Nucleus accumbens (tissue), 56 donors: ENCODE measurements around the gene EML4.
"Not testable (repeated sequence)": the region's sequence is repeated elsewhere in the genome, so short reads cannot be mapped to it uniquely, and the experiment has no call there.

Experiments
- DNase-seq, 56 donors: peaks; one replicate each; lab custom pipeline; 2025; lab: John Stamatoyannopoulos, UW

Gene EML4

DNA sequence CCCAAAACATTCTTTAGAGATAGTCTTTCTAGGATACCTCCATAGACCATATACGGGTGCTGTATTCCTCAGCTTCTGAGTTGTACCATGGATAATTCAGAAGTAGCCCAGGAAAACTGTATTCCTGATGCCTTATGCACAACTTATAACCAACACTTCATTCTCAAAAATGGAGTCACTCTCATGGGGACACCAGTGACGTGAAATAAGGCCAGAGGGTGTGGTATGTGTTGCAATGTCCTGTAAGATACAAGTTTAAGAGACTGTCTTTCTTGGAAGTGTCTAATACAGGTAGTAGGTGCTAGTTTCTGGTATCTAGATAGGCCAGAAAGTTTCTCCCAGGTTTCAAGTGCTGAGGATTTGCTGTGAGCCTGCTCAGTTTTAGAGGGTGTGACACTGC lies 155.8 kb downstream of the EML4 start:
- DNase-seq, result no peak

DNA sequence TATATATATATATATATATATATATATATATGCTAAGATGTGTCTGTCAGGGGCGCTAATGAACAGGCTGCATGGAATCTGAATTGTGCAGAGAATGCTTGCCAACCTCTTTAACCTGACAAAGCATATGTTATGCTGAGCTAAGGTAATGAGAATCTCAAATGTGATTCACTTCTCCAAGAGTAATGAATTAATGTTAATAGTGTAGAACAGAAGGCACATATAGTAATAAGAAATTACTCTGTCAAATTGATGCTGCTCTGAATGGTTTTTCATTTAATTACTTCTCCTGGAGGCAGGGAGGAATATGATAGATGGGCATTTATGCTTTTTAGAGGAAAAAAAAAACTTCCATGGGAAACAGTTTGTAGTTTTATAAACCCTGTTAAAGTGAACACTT lies 156.5 kb downstream of the EML4 start:
- no peak for DNase-seq

DNA sequence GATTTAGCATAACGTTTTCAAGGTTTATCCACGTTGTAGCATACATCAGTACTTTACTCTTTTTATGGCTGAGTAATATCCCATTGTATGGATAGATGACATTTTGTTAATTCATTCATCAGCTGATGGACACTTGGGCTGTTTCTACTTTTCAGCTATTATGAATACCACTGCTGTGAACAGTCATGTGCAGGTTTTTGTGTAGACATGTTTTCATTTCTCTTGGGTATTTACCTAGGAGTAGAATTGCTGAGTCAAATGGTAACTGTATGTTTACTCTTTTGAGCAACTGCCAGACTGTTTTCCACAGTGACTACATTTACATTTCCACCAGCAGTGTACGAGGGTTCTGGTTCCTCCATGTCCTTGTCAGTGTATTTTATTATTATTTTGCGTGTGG lies 158.0 kb downstream of the EML4 start:
- DNase-seq, result no peak

DNA sequence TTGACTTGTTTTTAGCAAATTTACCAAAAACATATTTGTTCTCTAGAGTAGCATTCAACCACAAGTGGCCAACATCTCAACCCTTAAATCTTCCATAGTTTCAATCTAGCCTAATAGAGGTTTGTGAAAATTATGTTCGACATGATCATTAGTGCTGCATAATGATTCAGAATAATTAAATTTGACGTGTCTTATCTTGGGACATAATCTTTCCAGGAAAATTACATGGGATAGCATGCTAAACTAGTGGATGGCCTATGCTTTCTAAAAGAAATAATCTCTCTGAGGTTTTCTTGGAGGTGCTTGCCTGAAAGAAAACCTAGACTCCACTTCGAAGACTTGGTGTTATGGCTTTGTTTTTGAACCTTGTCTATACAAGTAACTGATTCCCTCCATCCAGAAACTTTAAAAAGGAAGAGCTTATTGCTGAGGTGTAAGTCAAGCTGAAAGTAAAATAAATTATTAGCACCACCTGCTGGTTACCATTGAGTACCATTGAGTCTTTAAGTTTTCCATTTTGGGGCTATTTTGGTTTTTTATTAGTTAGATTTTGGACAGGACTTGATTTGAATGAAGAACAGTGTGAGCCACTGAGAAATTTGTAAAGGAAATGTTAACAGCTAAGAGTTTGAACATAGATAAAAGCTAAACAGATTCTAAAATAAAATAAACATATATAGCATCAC lies 159.1 kb downstream of the EML4 start:
- no peak for DNase-seq

DNA sequence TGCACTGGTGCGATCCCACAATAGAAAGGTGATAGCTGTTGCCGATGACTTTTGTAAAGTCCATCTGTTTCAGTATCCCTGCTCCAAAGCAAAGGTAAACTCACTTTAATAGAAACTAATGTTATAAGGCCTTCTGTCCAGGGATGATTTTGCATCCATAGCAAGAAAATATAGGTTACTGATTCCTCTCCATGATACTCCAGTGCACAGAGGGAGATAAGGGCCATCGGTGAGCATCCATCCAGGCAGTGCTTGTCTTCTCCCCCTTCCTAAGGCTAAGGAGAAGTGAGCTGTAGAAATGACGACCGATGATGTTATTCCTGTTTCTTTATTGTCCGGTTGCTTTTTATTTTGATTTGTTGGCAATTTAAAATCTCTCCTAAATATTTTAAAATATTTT lies 159.8 kb downstream of the EML4 start:
- DNase-seq, result no peak

DNA sequence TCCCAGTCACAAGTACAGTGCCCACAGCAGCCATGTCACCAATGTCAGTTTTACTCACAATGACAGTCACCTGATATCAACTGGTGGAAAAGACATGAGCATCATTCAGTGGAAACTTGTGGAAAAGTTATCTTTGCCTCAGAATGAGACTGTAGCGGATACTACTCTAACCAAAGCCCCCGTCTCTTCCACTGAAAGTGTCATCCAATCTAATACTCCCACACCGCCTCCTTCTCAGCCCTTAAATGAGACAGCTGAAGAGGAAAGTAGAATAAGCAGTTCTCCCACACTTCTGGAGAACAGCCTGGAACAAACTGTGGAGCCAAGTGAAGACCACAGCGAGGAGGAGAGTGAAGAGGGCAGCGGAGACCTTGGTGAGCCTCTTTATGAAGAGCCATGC lies 160.6 kb downstream of the EML4 start:
- DNase-seq, result no peak

DNA sequence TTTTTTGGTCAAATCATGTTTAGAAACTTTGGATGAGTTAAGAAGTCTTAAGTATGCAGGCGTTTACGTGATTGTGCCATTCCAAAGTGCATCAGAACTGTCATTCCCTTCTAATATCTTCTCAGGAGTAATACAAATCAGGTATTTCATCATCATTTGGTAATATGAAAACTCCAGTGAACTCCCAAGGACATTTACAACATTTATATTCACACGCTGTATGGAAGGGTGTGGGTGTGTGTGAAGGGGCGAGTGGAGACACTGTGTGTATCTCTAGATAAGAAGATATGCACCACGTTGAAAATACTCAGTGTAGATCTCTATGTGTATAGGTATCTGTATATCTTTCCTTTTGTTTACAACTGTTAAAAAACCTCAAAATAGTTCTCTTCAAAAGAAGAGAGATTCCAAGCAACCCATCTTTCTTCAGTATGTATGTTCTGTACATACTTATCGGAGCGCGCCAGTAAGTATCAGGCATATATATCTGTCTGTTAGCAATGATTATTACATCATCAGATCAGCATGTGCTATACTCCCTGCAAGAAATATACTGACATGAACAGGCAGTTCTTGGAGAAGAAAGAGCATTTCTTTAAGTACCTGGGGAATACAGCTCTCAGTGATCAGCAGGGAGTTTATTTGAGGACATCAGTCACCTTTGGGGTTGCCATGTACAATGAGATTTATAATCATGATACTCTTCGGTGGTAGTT lies 162.6 kb downstream of the EML4 start:
- no peak for DNase-seq

DNA sequence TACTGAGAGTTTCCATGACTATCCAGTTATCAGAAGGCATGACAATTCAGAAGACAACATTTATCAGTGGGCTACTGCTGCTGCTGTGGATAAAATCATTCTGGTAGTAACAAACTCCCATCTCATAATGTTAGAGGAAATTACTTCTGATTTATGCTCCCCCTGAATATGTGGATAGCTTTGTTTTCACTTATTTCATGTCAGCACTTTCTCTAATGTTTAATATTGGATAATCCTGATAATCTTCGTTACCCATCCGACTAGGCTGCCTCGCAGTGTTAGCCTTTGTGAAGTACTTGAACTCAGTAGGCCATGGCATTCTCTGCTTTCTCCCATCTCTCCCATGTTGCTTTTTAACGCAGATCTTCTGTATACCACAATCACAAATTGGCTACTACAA lies 163.4 kb downstream of the EML4 start:
- no peak for DNase-seq

DNA sequence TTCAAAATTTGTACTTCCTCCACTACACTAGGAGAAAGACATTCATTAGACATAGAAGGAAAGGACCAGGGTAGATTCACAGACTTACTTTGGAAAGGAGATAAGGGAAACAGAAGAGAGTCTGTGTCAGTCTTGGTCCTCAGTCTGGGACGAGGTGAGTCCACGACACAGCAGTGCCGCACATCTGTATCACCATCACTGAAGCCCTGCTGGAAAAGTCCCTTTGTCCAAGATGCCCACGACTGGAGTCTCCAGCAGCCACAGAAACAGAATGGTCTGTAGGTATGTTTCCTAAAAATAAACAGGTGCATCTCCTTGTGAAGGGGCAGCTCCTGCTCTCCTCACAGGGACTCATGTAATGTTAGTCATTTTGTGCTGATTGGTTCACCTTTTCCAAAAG lies 164.4 kb downstream of the EML4 start:
- DNase-seq, result no peak

DNA sequence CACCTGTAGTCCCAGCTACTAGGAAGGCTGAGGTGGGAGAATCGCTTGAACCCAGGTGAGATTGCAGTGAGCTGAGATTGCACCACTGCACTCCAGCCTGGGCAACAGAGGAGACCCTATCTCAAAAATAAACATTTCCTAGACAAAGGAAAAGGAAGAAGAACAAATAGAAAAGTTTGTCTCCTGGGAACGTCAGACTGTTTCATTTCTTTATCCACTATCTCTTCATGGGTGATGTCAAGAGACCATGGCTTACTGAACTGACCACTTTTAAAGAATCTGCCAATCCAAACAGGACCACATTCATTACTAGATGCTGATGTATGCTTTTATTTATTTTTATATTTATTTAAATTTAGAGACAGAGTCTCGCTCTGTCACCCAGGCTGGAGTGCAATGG lies 165.1 kb downstream of the EML4 start:
- DNase-seq, result no peak

DNA sequence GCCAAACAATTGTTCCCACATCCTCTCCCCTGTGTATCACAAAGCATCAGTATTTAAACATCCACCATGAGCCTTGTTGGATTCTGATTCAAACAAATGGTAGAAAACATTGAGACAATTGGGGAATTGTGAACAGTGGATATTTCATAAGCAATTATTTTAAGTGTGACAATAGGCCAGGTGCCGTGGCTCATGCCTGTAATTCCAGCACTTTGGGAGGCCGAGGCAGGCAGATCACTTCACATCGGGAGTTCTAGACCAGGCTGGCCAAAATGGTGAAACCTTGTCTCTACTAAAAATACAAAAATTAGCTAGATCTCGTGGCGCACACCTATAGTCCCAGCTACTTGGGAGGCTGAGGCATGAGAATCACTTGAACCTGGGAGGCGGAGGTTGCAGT lies 165.7 kb downstream of the EML4 start:
- not testable (repeated sequence) for DNase-seq

DNA sequence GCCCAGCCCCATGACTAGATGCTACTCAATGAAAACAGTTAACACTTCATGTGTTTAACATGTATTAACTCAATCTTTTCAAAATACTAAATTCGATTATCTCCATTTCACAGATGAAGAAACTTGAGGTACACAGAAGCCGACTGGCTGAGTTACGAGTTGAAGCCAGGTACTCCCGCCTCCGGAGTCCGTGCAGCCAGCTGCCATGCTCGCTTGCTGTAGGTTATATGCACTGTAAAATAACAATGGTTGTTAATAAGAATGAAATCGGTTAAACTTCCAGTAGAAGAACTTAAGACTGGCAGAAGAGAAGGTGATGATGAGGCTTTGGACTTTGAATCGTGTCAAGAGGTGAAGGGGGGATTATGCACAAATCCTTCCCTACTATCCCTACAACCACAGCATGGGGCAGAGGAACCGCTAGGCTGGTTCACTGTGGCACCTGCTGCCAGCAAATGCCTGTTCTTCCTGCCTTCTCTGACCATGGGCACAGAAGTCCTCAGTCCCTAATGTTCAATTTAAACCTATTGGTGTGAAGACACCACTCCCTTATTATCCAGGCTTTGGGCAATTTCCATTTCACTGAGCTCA lies 166.5 kb downstream of the EML4 start:
- DNase-seq, result no peak

DNA sequence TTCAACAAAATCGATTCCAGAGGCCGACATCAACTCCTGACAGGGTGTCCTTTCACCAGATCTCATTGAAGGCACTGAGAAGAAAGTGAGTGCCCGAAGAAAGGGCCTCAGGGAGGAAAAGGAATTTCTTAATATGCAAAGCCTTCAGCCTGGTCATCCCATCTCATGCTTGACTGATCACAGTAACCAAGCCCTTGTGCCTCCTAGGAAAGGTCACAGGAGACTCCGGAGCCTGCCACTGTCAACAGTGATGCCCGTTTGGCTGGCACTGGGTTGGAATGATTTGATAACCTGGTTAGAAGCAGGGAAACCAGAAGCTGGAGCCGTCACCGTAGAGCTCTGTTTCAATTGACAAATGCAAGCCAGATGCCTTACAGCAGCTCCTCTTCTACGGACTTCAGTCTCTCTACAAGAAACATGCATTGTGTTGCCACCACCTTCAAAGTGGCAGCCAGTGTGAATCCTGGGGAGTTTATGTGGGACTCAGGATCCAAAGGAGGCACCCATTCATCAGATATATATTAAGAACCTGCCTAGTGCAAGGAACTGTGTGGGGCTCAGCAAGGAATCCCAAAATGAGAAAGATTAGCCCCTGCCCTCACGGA lies 167.3 kb downstream of the EML4 start:
- no peak for DNase-seq

DNA sequence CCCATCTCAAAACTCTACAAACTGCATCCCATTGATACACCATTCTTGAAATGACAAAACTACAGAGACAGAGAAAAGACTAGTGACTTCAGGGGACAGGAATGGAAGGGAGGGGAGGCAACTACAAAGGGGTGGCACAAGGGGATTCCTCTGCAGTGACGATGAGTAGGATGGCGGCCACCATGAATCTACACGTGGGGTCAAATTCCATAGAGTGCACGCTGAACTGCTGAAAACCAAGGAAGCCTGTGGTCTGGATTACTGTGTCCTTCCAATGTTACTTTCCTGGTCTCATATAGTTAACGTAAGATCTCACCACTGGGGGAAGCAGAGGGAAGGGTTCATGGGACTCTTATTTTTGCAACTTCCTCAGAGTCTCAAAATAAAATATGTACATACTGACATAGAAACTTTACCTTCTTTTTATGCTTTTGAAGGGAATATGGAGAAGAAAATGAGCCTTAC lies 168.2 kb downstream of the EML4 start:
- no peak for DNase-seq

DNA sequence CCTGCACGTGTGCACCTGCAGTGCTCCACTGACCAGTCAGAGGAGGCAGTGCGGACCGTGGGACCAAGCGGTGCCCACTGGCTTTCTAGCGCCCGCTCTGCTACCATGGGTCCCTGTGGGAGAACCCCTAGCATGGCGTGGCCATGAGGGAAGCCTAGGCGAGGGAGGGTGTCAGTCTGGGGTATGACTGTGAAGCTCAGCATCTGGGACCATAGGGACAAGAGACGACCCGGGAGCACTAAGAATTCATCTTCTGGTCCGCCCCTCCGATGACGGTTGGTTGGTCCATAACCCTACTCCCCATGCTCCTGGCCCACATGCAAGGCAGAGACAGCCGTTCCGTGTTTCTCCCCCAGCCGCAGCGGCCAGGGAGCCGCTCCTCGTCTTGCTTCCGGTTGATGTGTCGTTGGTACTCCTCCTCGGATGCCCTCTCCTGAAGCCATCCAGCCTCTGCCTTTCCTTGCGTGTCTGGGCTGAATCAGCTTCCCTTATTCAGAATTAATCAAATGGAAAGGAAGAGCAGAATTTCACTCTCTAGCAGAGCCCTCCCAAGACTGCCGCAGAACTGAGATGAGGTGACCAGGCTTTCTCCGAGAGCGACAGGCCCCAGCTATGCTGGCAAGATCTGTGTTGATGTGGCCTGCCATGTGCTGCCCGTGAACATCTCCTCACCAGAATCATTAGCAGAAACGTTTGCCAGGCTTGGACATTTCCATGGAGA lies 168.9 kb downstream of the EML4 start:
- DNase-seq, result no peak

DNA sequence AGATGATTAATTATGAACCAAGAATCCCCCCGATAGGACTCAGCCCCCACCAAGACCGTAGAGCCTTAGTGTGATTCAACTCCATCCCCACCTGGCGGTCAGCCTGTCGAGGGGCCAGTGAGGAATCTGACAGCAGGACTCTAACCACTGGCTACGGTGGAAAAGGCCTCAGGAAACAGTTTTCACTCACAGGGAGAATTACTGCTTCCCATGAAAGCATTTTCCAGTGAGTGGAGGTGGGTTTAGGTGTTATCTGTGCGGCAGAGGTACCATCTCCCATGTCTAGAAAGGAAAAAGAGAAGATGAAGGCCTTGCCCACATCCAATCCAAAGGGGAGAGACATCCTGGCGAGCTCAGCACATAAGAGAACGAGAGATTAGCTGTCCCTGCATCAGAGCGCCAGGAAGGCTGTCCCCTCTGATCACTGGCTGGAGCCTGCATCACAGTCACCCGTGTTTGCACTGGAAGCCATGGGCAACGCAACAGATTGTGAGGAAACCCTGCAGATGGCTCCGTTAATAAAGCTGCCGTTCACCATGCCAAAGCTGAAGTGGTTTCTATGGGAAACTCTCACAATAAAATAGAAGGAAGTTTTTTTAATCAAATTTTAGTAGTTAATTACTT lies 169.5 kb downstream of the EML4 start:
- DNase-seq, result peak in 4 of 56 donors; percentile 16 to 37 (median 22)

DNA sequence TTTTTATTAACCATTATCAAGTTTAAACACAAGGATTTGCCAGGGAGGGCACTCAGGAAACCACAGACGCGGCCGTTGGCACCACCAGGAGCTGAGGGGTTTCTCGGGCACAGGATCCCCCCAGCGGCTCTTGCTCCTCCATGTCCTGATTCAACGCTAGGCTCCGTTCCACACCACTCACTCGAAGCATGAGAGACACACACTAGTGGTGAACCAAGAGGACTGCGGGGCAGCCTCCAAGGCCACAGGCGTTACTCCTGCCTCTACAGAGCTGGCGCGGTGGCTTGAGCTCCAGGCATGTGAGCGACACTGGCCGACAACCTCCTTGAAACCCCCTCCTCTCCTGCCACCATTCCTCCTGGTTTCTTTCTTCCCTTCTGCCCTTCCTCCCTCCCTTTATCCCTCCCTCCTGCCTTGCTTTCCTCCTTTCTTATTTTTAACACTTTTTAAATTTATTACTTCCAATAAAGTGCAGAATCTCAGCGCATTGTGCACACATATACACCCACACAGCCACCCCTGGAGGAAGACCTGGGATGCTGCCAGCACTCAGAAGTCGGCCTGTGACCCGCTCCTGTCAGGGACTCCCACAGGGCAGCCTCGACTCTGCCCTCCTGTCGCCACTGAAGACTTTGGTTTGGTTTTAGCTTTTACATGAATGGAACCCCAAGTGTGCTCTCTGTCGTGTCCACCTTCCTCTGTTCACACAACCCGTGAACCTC lies 170.2 kb downstream of the EML4 start:
- DNase-seq, result peak in 3 of 56 donors; percentile 20 to 37 (median 25)

DNA sequence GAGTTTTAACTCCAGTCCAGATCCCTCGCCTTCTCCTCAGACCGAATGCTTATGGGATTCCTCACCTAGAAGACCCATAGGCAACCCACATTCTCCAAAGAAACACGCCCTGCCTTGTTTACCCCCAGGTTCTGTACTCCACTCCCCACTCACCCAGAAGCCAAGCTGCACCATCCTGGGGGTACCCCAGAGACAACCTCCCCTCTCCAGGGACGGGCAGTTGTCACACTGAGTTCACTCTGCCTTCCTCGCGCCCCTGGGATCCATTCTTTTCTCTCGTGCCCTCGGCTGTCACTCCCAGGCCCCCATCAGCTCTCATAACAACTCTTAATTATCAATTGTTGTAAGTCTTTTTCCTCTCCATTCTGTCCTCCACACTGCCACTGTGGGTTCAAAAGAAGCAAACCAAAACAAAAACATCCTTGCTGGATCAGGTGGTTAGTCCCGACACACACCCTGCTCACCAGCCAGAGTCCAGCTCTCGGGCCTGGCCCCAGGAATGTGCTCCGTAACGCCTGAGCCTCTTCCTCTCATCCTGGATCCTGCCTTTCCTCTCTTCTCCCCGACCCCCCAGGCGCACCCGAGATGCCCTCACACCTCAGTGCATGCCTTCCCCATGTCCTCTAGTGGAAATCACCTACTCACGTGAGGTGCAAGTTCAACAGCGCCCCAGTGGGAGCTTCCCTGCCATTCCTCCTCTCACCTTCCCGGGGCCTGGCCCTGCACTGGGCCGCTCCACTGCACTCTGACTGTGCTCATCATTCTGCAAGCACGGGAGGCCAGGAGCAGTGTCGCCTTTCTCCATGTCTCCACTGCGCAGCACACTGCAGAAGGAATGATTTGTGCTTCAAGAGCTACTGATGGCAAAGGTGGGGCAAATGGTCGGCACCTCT lies 171.1 kb downstream of the EML4 start:
- DNase-seq, result no peak
